SK-N-SH treated with all-trans-retinoic acid at 6 μM for 48 hours (cell line): ENCODE measurements around the gene VDAC1.

Experiments
- ATAC-seq: fragments of 200-7000 bp; cut with Tn5 transposase; 3 replicates; pipeline ENCODE4 v1.9.1; 2020; ENCODE audit warnings: mild to moderate bottlenecking, moderate library complexity
- ARNTL ChIP-seq: fragments of 450-650 bp; formaldehyde crosslinking; IDR thresholded peaks from 2 replicates; pipeline ENCODE4 v1.5.0; 2020; ENCODE audit warnings: low read depth, mild to moderate bottlenecking, moderate library complexity, borderline replicate concordance
- BACH2 ChIP-seq: fragments of 250-450 bp; sonication (Bioruptor Pico); IDR thresholded peaks from 2 replicates; pipeline ENCODE4 v1.9.0; 2021; ENCODE audit warnings: mild to moderate bottlenecking, borderline replicate concordance
- CREB5 ChIP-seq: fragments of 250-450 bp; sonication (Bioruptor Pico); IDR thresholded peaks from 2 replicates; pipeline ENCODE4 v1.5.1; 2020; ENCODE audit warnings: low read depth, mild to moderate bottlenecking, moderate library complexity
- CSDC2 ChIP-seq: fragments of 250-450 bp; sonication (Bioruptor Pico); IDR thresholded peaks from 2 replicates; pipeline ENCODE4 v1.5.0; 2020; ENCODE audit warnings: mild to moderate bottlenecking, moderate library complexity
- CSRNP3 ChIP-seq: fragments of 250-450 bp; sonication (Bioruptor Pico); IDR thresholded peaks from 2 replicates; pipeline ENCODE4 v1.5.1; 2021; ENCODE audit warnings: mild to moderate bottlenecking, moderate library complexity
- ESRRG ChIP-seq: fragments of 250-450 bp; sonication (Bioruptor Pico); IDR thresholded peaks from 2 replicates; pipeline ENCODE4 v1.6.1; 2021; ENCODE audit warnings: mild to moderate bottlenecking
- OSR1 ChIP-seq: fragments of 250-450 bp; sonication (Bioruptor Pico); IDR thresholded peaks from 2 replicates; pipeline ENCODE4 v1.8.0; 2022; ENCODE audit warnings: moderate library complexity, mild to moderate bottlenecking, inconsistent platforms
- POU6F1 ChIP-seq: fragments of 250-450 bp; sonication (Bioruptor Pico); IDR thresholded peaks from 2 replicates; pipeline ENCODE4 v1.8.0; 2021; ENCODE audit warnings: low read depth, mild to moderate bottlenecking, moderate library complexity, borderline replicate concordance
- PPARA ChIP-seq: fragments of 250-450 bp; sonication (Bioruptor Pico); IDR thresholded peaks from 2 replicates; pipeline ENCODE4 v1.5.0; 2020; ENCODE audit warnings: mild to moderate bottlenecking, borderline replicate concordance
- SNAI2 ChIP-seq: fragments of 250-450 bp; sonication (Bioruptor Pico); IDR thresholded peaks from 2 replicates; pipeline ENCODE4 v1.5.0; 2020; ENCODE audit warnings: mild to moderate bottlenecking, moderate library complexity
- TCF4 ChIP-seq: fragments of 250-450 bp; sonication (Bioruptor Pico); IDR thresholded peaks from 2 replicates; pipeline ENCODE4 v1.8.0; 2021; ENCODE audit warnings: mild to moderate bottlenecking, moderate library complexity, borderline replicate concordance
- TOX ChIP-seq: fragments of 250-450 bp; sonication (Bioruptor Pico); IDR thresholded peaks from 2 replicates; pipeline ENCODE4 v1.8.0; 2021; ENCODE audit warnings: mild to moderate bottlenecking, moderate library complexity, borderline replicate concordance
- ZC3H10 ChIP-seq: fragments of 250-450 bp; sonication (Bioruptor Pico); IDR thresholded peaks from 2 replicates; pipeline ENCODE4 v1.5.1; 2021; ENCODE audit warnings: mild to moderate bottlenecking, moderate library complexity
- ZFP3 ChIP-seq: fragments of 250-450 bp; sonication (Bioruptor Pico); IDR thresholded peaks from 2 replicates; pipeline ENCODE4 v1.5.0; 2020; ENCODE audit warnings: mild to moderate bottlenecking, moderate library complexity
- ZFP30 ChIP-seq: fragments of 450-650 bp; formaldehyde crosslinking; IDR thresholded peaks from 2 replicates; pipeline ENCODE4 v1.5.0; 2022; ENCODE audit warnings: mild to moderate bottlenecking, moderate library complexity
- ZNF565 ChIP-seq: fragments of 450-650 bp; formaldehyde crosslinking; conservative IDR thresholded peaks from 2 replicates; pipeline ENCODE4 v1.5.0; 2020; ENCODE audit warnings: low read depth, mild to moderate bottlenecking, moderate library complexity
- ZNF70 ChIP-seq: fragments of 450-650 bp; formaldehyde crosslinking; IDR thresholded peaks from 2 replicates; pipeline ENCODE4 v1.5.0; 2020; ENCODE audit warnings: mild to moderate bottlenecking, moderate library complexity
- ZNF8 ChIP-seq: fragments of 450-650 bp; formaldehyde crosslinking; IDR thresholded peaks from 2 replicates; pipeline ENCODE4 v1.5.0; 2020; ENCODE audit warnings: mild to moderate bottlenecking, moderate library complexity
- TF ChIP-seq, protein P1 (sequence below): fragments of 250-450 bp; sonication (Bioruptor Pico); IDR thresholded peaks from 2 replicates; pipeline ENCODE4 v1.8.0; 2020; ENCODE audit warnings: mild to moderate bottlenecking, moderate library complexity, borderline replicate concordance
- TF ChIP-seq, protein P2 (sequence below): fragments of 250-450 bp; sonication (Bioruptor Pico); IDR thresholded peaks from 2 replicates; pipeline ENCODE4 v1.5.0; 2020; ENCODE audit warnings: mild to moderate bottlenecking, moderate library complexity

The VDAC1 gene

DNA sequence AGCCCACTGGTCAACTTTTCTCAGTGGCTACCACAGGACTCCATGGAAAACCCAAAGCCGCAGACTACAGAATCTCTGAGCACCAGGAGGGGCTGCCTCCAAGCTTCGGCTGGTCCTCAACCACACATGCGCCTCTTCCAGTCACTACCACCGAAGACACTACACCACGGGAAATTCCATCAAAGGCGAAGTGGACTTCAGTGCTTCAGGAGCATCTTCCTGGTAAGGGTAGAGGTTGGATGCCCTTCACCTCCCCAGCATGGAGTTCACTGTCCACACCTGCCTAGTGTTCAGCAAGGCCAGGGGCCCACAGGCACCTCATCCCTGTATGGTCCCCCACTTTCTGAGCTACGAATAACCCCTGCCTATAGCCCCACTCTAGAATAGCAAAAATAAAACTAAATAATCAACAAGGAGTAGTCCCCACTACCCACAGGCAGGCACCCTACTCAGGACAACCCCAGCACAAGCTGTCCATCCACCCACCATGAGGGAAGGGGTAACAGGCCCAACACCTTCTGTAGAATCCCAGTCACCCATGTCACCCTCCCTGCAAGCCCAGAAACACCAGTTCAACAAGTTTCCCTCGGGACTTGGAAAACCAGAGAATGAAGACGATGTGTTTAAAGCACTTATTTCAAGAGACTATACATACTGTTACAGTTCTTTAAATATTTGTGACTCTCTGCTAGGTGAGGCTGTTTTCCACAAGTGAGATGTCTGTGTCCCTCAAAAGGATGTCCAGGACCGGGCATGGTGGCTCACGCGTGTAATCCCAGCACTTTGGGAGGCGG, 2.6 kb downstream of the VDAC1 start (continued):
- TF ChIP-seq CREB5 (CRISPR knock-in tag) (no peak), ARNTL (CRISPR knock-in tag) (no peak)

DNA sequence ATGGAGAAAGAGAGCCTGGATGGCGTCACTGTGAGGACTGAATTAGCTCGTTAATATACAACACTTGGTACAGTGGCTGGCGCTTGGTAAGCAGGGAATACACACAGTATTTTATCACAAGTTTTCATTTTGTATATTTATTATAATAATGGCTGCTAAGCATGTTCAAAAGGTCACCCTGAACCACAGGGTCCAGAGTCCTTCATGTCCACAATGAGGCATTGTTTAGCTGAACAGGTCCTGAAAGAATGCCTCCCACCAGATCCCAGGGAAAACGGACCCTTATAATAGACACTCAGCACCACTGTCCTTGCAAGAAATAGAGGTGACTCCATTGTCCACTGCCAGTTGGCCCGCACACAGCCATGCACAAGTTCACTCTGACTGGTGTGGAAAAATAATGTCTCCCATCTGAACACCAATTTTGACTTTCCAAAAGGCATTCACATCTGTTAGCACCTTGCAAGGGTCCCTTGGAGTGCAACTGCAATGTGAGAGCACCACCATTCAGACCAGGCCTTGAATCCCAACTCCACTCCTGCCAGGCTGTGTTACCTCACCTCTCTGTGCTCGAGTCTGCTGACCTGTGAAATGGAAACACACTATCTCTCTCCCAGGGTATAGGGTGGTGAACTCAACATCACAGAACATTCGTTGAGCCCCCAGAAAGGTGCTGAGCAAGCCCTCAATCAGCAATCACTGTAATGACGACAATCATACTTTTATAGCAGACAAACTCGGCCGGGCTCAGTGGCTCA, 3.9 kb downstream of the VDAC1 start:
- TF ChIP-seq ESRRG (CRISPR knock-in tag): no peak
- TF ChIP-seq ZNF8: no peak
- TF ChIP-seq POU6F1 (CRISPR knock-in tag): no peak
- TF ChIP-seq CSDC2 (CRISPR knock-in tag): no peak
- TF ChIP-seq ZNF565: no peak
- no peak for ATAC-seq

DNA sequence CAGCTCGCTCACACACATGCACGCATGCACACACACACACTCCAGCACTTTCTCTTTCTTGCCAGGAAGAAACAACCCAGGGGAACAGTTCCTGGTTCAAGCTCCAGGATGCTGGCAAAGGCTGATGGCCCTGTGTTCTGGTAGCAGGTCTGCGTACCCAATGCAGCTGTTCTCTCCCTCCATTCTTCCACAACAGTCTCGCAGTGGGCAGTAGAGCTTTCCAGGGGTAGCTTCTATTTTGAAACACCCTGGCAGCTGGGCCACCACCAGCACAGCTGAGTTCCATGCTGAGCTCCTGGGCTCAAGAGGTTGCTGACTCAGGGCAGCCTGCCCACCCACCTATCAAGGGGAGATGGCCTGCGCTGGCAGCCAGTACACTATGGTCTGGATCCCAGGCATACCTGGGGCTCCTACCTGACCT, 4.7 kb downstream of the VDAC1 start:
- no peak for ATAC-seq
- TF ChIP-seq POU6F1 (CRISPR knock-in tag) (no peak), CSRNP3 (no peak), TCF4 (CRISPR knock-in tag) (no peak), ZFP30 (no peak), OSR1 (no peak), ESRRG (CRISPR knock-in tag) (no peak), ZFP3 (CRISPR knock-in tag) (no peak), ZNF70 (no peak), SNAI2 (CRISPR knock-in tag) (no peak), ZC3H10 (no peak), ZNF8 (no peak), ZNF565 (no peak), PPARA (CRISPR knock-in tag) (no peak), TOX (CRISPR knock-in tag) (no peak), BACH2 (CRISPR knock-in tag) (no peak)
- TF ChIP-seq, protein P1, sequence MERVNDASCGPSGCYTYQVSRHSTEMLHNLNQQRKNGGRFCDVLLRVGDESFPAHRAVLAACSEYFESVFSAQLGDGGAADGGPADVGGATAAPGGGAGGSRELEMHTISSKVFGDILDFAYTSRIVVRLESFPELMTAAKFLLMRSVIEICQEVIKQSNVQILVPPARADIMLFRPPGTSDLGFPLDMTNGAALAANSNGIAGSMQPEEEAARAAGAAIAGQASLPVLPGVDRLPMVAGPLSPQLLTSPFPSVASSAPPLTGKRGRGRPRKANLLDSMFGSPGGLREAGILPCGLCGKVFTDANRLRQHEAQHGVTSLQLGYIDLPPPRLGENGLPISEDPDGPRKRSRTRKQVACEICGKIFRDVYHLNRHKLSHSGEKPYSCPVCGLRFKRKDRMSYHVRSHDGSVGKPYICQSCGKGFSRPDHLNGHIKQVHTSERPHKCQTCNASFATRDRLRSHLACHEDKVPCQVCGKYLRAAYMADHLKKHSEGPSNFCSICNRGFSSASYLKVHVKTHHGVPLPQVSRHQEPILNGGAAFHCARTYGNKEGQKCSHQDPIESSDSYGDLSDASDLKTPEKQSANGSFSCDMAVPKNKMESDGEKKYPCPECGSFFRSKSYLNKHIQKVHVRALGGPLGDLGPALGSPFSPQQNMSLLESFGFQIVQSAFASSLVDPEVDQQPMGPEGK (CRISPR knock-in tag): no peak
- TF ChIP-seq, protein P2, sequence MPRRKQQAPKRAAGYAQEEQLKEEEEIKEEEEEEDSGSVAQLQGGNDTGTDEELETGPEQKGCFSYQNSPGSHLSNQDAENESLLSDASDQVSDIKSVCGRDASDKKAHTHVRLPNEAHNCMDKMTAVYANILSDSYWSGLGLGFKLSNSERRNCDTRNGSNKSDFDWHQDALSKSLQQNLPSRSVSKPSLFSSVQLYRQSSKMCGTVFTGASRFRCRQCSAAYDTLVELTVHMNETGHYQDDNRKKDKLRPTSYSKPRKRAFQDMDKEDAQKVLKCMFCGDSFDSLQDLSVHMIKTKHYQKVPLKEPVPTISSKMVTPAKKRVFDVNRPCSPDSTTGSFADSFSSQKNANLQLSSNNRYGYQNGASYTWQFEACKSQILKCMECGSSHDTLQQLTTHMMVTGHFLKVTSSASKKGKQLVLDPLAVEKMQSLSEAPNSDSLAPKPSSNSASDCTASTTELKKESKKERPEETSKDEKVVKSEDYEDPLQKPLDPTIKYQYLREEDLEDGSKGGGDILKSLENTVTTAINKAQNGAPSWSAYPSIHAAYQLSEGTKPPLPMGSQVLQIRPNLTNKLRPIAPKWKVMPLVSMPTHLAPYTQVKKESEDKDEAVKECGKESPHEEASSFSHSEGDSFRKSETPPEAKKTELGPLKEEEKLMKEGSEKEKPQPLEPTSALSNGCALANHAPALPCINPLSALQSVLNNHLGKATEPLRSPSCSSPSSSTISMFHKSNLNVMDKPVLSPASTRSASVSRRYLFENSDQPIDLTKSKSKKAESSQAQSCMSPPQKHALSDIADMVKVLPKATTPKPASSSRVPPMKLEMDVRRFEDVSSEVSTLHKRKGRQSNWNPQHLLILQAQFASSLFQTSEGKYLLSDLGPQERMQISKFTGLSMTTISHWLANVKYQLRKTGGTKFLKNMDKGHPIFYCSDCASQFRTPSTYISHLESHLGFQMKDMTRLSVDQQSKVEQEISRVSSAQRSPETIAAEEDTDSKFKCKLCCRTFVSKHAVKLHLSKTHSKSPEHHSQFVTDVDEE (CRISPR knock-in tag): no peak
